ENCODE results near the gene IFFO2. TPM values are rescaled to one million over a fixed set of nuclear protein-coding genes. Genes with fewer than 3 reads are reported as not detected.

Gene IFFO2
- total and polyA plus RNA-seq, 4 donors = 7.6 to 18.9 (median 8.3) TPM

DNA sequence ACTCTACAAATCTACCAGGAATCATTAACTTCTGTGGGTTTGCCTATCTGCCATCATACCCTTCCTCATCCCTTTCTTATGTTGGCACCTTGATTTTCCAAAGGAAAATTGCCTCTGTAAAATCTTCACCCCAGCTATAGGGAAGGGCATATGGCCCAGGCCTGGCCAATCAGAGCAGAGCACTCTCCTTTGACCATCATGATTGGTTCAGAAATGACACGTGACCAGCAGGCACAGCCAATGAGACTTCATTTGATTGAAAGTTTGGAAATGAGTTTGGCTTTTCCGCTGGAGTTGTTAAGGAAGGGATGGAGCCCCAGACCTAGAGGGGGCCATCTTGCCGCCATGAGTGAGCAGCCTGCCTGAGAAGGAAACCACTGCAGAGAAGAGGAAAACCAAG lies 35.1 kb upstream of the IFFO2 start:
- no peaks in the 10 kb centered on the region for H3K36me3 ChIP-seq (ENCODE audit: control insufficient read depth in 4 of 4, insufficient read depth in 4 of 4, low read length in 4 of 4)
- 96 to 97% methylated on average over 3 of the region's 3 CpGs for WGBS, 2 donors
- ATAC-seq (ENCODE audit: insufficient read depth, low FRiP score) (no peak), DNase-seq (no peak)
- TF ChIP-seq, protein P1, sequence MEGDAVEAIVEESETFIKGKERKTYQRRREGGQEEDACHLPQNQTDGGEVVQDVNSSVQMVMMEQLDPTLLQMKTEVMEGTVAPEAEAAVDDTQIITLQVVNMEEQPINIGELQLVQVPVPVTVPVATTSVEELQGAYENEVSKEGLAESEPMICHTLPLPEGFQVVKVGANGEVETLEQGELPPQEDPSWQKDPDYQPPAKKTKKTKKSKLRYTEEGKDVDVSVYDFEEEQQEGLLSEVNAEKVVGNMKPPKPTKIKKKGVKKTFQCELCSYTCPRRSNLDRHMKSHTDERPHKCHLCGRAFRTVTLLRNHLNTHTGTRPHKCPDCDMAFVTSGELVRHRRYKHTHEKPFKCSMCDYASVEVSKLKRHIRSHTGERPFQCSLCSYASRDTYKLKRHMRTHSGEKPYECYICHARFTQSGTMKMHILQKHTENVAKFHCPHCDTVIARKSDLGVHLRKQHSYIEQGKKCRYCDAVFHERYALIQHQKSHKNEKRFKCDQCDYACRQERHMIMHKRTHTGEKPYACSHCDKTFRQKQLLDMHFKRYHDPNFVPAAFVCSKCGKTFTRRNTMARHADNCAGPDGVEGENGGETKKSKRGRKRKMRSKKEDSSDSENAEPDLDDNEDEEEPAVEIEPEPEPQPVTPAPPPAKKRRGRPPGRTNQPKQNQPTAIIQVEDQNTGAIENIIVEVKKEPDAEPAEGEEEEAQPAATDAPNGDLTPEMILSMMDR (IDR thresholded peaks at IDR 0.05; ENCODE audit: control extremely low read depth, extremely low read depth) = no peak
- H3K4me1 ChIP-seq (ENCODE audit: control insufficient read depth in 5 of 5, insufficient read depth in 5 of 5, low read length in 5 of 5) = no peaks in the 10 kb centered on the region
- H3K9ac ChIP-seq (ENCODE audit: insufficient read depth in 1 of 2, low read length in 2 of 2) = no peak overlapping the region
- no peaks in the 10 kb centered on the region for H3K9me3 ChIP-seq (ENCODE audit: control insufficient read depth in 4 of 4, insufficient read depth in 3 of 4, low read length in 3 of 4)
- no peak overlapping the region for H3K27ac ChIP-seq (ENCODE audit: low read depth in 1 of 2, low read length in 1 of 2)
- no peak overlapping the region for H3K4me3 ChIP-seq
- H3K27me3 ChIP-seq (ENCODE audit: control insufficient read depth in 3 of 3, insufficient read depth in 3 of 3, low read length in 2 of 3) = no peaks in the 10 kb centered on the region

DNA sequence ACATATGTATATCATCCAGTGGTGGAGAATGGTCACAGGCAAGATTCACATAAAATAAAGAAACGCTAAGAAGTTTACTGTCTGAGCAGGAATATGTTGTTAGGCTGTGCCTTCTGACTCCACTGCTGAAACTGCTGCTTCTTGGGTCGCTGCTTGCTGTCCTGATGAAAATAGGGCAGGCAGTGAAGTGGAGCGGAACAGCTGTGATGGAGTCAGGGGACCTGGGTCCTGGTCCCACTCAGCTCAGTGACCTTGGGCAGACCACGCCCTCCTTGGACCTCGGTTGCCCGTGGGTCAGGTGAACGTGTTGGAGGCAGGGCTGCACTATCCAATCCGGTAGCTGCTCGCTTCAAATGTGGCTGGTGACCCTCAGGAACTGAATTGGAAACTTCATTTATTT lies 33.4 kb upstream of the IFFO2 start:
- ATAC-seq (ENCODE audit: insufficient read depth, low FRiP score) (no peak), DNase-seq (no peak)
- Histone ChIP-seq H3K9ac (ENCODE audit: insufficient read depth in 1 of 2, low read length in 2 of 2) (no peak overlapping the region), H3K4me3 (no peak overlapping the region), H3K9me3 (ENCODE audit: control insufficient read depth in 4 of 4, insufficient read depth in 3 of 4, low read length in 3 of 4) (no peaks in the 10 kb centered on the region), H3K36me3 (ENCODE audit: control insufficient read depth in 4 of 4, insufficient read depth in 4 of 4, low read length in 4 of 4) (no peaks in the 10 kb centered on the region), H3K27me3 (ENCODE audit: control insufficient read depth in 3 of 3, insufficient read depth in 3 of 3, low read length in 2 of 3) (no peaks in the 10 kb centered on the region), H3K4me1 (ENCODE audit: control insufficient read depth in 5 of 5, insufficient read depth in 5 of 5, low read length in 5 of 5) (no peaks in the 10 kb centered on the region), H3K27ac (ENCODE audit: low read depth in 1 of 2, low read length in 1 of 2) (no peak overlapping the region)
- TF ChIP-seq, protein P1 (IDR thresholded peaks at IDR 0.05; ENCODE audit: control extremely low read depth, extremely low read depth) = no peak
- 84 to 92% methylated on average over 9 of the region's 9 CpGs for WGBS, 2 donors

DNA sequence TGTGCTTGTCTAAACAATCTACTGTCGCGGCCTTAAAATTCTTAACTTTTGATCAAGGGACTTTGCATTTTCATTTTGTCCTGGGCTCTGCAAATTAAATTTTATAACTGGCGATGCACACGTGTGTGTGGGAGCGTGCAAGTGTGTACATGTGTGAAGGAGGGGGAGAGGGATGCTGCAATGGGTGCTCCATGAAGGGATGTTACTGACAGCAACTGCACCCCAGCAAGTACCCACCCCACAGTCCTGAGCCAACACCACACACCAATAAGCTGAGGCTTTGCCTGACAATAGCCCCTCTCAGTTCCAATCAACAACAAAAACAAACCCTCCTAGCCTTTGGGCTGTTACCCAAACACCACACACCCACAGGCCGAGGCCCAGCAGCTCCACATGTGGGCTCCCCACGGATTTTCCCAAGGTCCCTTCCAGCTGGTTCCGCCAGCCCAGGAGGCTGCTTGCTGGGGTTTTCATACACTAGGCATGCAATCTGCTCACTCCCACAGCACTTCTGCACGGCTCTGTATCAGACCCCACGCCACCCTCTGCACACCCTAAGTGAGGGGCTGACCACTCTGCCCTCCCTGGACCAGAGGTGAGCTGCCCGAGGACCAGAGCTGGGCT lies 32.8 kb upstream of the IFFO2 start:
- H3K36me3 ChIP-seq (ENCODE audit: control insufficient read depth in 4 of 4, insufficient read depth in 4 of 4, low read length in 4 of 4) = no peaks in the 10 kb centered on the region
- TF ChIP-seq, protein P1 (IDR thresholded peaks at IDR 0.05; ENCODE audit: control extremely low read depth, extremely low read depth) = no peak
- ATAC-seq (ENCODE audit: insufficient read depth, low FRiP score) = no peak

DNA sequence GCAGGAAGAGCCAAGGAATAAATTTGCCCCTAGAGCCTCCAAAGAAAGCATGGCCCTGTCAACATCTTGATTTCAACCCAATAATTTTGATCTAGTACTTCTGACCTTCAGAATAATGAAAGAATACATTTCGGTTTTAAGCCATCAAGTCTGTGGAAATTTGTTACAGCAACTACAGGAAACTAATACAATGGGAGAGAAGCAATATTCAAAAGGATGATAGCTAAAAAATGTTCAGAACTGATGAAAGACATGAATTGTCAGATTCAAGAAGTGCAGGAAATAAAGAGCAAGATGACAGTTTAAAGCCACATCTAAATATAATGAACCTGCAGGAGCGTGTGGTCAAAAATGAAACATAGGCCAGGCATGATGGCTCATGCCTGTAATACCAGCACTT lies 24.8 kb upstream of the IFFO2 start:
- DNase-seq (no peak), ATAC-seq (ENCODE audit: insufficient read depth, low FRiP score) (no peak)
- Histone ChIP-seq H3K36me3 (ENCODE audit: control insufficient read depth in 4 of 4, insufficient read depth in 4 of 4, low read length in 4 of 4) (no peaks in the 10 kb centered on the region), H3K9me3 (ENCODE audit: control insufficient read depth in 4 of 4, insufficient read depth in 3 of 4, low read length in 3 of 4) (peaks cover 0 to 6% (median 0%) of the 10 kb centered on the region in 4 donors), H3K27ac (ENCODE audit: low read depth in 1 of 2, low read length in 1 of 2) (no peak overlapping the region), H3K9ac (ENCODE audit: insufficient read depth in 1 of 2, low read length in 2 of 2) (no peak overlapping the region), H3K27me3 (ENCODE audit: control insufficient read depth in 3 of 3, insufficient read depth in 3 of 3, low read length in 2 of 3) (peaks cover 0 to 6% (median 0%) of the 10 kb centered on the region in 3 donors), H3K4me3 (no peak overlapping the region), H3K4me1 (ENCODE audit: control insufficient read depth in 5 of 5, insufficient read depth in 5 of 5, low read length in 5 of 5) (no peaks in the 10 kb centered on the region)
- TF ChIP-seq, protein P1 (IDR thresholded peaks at IDR 0.05; ENCODE audit: control extremely low read depth, extremely low read depth) = no peak
- WGBS, 2 donors = 96 to 98% methylated on average over 2 of the region's 2 CpGs

More for the DNA sequence above, 32.8 kb upstream of the IFFO2 start:
- 88 to 89% methylated on average over 11 of the region's 11 CpGs for WGBS, 2 donors
- H3K9ac ChIP-seq (ENCODE audit: insufficient read depth in 1 of 2, low read length in 2 of 2) = no peak overlapping the region
- H3K4me3 ChIP-seq = no peak overlapping the region
- peaks cover 0 to 2% (median 0%) of the 10 kb centered on the region in 3 donors for H3K27me3 ChIP-seq (ENCODE audit: control insufficient read depth in 3 of 3, insufficient read depth in 3 of 3, low read length in 2 of 3)
- DNase-seq = no peak
- H3K4me1 ChIP-seq (ENCODE audit: control insufficient read depth in 5 of 5, insufficient read depth in 5 of 5, low read length in 5 of 5) = no peaks in the 10 kb centered on the region
- H3K9me3 ChIP-seq (ENCODE audit: control insufficient read depth in 4 of 4, insufficient read depth in 3 of 4, low read length in 3 of 4) = no peaks in the 10 kb centered on the region
- no peak overlapping the region for H3K27ac ChIP-seq (ENCODE audit: low read depth in 1 of 2, low read length in 1 of 2)

Data from lung (tissue), 12 donors.